GM12878 (cell line): ENCODE results near the gene IVD. TPM values are rescaled to one million over a fixed set of nuclear protein-coding genes. Genes with fewer than 3 reads are reported as not detected.

Source experiments
- ATAC-seq: fragments of 200-7000 bp; cut with Tn5 transposase; 3 replicates; pipeline ENCODE4 v1.9.1; 2020; ENCODE audit warnings: mild to moderate bottlenecking, moderate library complexity
- BruUV-seq: library from RNA; stranded (reverse); fragments of 400-500 nt; replicated peaks from 2 replicates; lab custom pipeline; 2021; lab: Mats Ljungman, UMichigan
- CTCF ChIA-PET: fragments of 300-600 bp; sonication (Branson Sonifier 250); formaldehyde crosslinking; extraction: SDS; loops from one replicate; lab custom pipeline; 2021; ENCODE audit warnings: inconsistent platforms; lab: Yijun Ruan, JAX
- POLR2A ChIA-PET: fragments of 350-600 bp; formaldehyde crosslinking; extraction: SDS; loops from one replicate; lab custom pipeline; 2021; ENCODE audit warnings: inconsistent platforms; lab: Charles Lee
- RAD21 ChIA-PET: fragments of 300-600 bp; sonication (Branson Sonifier 250); formaldehyde crosslinking; loops from one replicate; lab custom pipeline; 2023; ENCODE audit warnings: antibody characterized with exemption; ENCODE audit not compliant: unreplicated experiment; lab: Charles Lee
- SMC1A ChIA-PET: fragments of 300-600 bp; sonication (Branson Sonifier 250); formaldehyde crosslinking; loops from one replicate; lab custom pipeline; 2023; ENCODE audit not compliant: unreplicated experiment, uncharacterized antibody; lab: Charles Lee
- DNase-seq: peaks from one replicate; pipeline ENCODE4 v3.0.0-alpha.2; 2011; ENCODE audit warnings: low read depth, low spot score
- FAIRE-seq: peaks from 3 replicates; lab custom pipeline; 2011; peaks lifted over from hg19 to GRCh38; lab: Jason Lieb, UNC
- H2AFZ ChIP-seq: 2 replicates; pipeline ENCODE4 v1.6.0; 2011; ENCODE audit warnings: low read depth, low read length, control low read depth; ENCODE audit not compliant: control insufficient read depth
- H3K27ac ChIP-seq: 2 replicates; pipeline ENCODE4 v1.5.1; 2011; ENCODE audit warnings: control low read depth; ENCODE audit not compliant: control insufficient read depth, insufficient read depth
- H3K27me3 ChIP-seq, 2 experiments: replicated peaks in 1 of 2; 2 replicates each; pipeline versions ENCODE4 v1.6.0 to v1.6.1; 2011; ENCODE audit warnings: low read length in 1 of 2; ENCODE audit not compliant: control insufficient read depth in 2 of 2, insufficient read depth in 2 of 2
- H3K36me3 ChIP-seq, 2 experiments: 2 replicates each; pipeline ENCODE4 v1.5.1; 2011; ENCODE audit warnings: low read length in 1 of 2; ENCODE audit not compliant: control insufficient read depth in 2 of 2, insufficient read depth in 2 of 2
- H3K4me1 ChIP-seq: 2 replicates; pipeline ENCODE4 v1.6.1; 2011; ENCODE audit warnings: mild to moderate bottlenecking, low read length, moderate library complexity, mixed read lengths; ENCODE audit not compliant: control insufficient read depth, insufficient read depth
- H3K4me2 ChIP-seq: 2 replicates; pipeline ENCODE4 v1.6.0; 2011; ENCODE audit warnings: control low read depth; ENCODE audit not compliant: control insufficient read depth, insufficient read depth
- H3K4me3 ChIP-seq: fragments of 200-600 bp; sonication (generic); 2 replicates; pipeline ENCODE4 v1.5.1; 2016
- H3K79me2 ChIP-seq: 2 replicates; pipeline ENCODE4 v1.6.0; 2011; ENCODE audit warnings: low read length; ENCODE audit not compliant: control insufficient read depth, insufficient read depth
- H3K9ac ChIP-seq: 2 replicates; pipeline ENCODE4 v1.8.0; 2011; ENCODE audit warnings: low read length, control low read depth, mixed read lengths; ENCODE audit not compliant: control insufficient read depth, insufficient read depth
- H3K9me3 ChIP-seq: replicated peaks from 3 replicates; pipeline ENCODE4 v1.5.1; 2011; ENCODE audit warnings: mild to moderate bottlenecking, low read length; ENCODE audit not compliant: control insufficient read depth, insufficient read depth
- H4K20me1 ChIP-seq: 2 replicates; pipeline ENCODE4 v1.6.0; 2011; ENCODE audit not compliant: control insufficient read depth, insufficient read depth
- BACH1 ChIP-seq: fragments of 450-650 bp; IDR thresholded peaks from 2 replicates; pipeline ENCODE4 v1.6.1; 2017; ENCODE audit warnings: mild to moderate bottlenecking, borderline replicate concordance
- BHLHE40 ChIP-seq, 2 experiments: fragments of 450-650 bp in 1 of 2; IDR thresholded peaks; 2 replicates each; pipeline ENCODE4 v1.6.1; 2011 to 2017; ENCODE audit warnings: low read depth in 2 of 2, borderline replicate concordance in 1 of 2, improper control_type of control experiment in 1 of 2, low read length in 1 of 2, mild to moderate bottlenecking in 1 of 2
- BMI1 ChIP-seq: fragments of 450-650 bp; IDR thresholded peaks from 2 replicates; pipeline ENCODE4 v1.6.1; 2016; ENCODE audit warnings: mild to moderate bottlenecking, moderate library complexity, borderline replicate concordance
- CREB1 ChIP-seq: IDR thresholded peaks from 2 replicates; pipeline ENCODE4 v1.6.1; 2012; ENCODE audit warnings: low read depth, mild to moderate bottlenecking, inconsistent platforms
- FOS ChIP-seq: IDR thresholded peaks from 3 replicates; pipeline ENCODE4 v1.6.1; 2011; ENCODE audit warnings: borderline replicate concordance; ENCODE audit not compliant: insufficient read length; ENCODE audit errors: extremely low read depth
- HDAC2 ChIP-seq: fragments of 200-600 bp; sonication (generic); IDR thresholded peaks from 2 replicates; pipeline ENCODE4 v1.6.1; 2017
- JUND ChIP-seq: IDR thresholded peaks from 2 replicates; pipeline ENCODE4 v1.6.1; 2012; ENCODE audit warnings: low read depth, mild to moderate bottlenecking, low read length, improper control_type of control experiment, moderate library complexity
- NR2C1 ChIP-seq: fragments of 450-650 bp; IDR thresholded peaks from 2 replicates; pipeline ENCODE4 v1.6.1; 2017; ENCODE audit warnings: antibody characterized with exemption, mild to moderate bottlenecking, moderate library complexity
- PAX5 ChIP-seq: IDR thresholded peaks from 2 replicates; pipeline ENCODE4 v1.6.1; 2011; ENCODE audit warnings: low read depth, low read length, borderline replicate concordance
- SMAD1 ChIP-seq: fragments of 450-650 bp; IDR thresholded peaks from 2 replicates; pipeline ENCODE4 v1.6.1; 2018; ENCODE audit warnings: mild to moderate bottlenecking, low read depth; ENCODE audit not compliant: partially characterized antibody
- STAT1 ChIP-seq: fragments of 450-650 bp; conservative IDR thresholded peaks from 2 replicates; pipeline ENCODE4 v1.6.1; 2014; ENCODE audit warnings: antibody characterized with exemption, mild to moderate bottlenecking
- STAT3 ChIP-seq: IDR thresholded peaks from 2 replicates; pipeline ENCODE4 v1.6.1; 2011; ENCODE audit warnings: low read depth, low read length, improper control_type of control experiment
- ZBED1 ChIP-seq: IDR thresholded peaks from 2 replicates; pipeline ENCODE4 v1.6.1; 2016; ENCODE audit warnings: borderline replicate concordance
- ZNF207 ChIP-seq: fragments of 450-650 bp; IDR thresholded peaks from 2 replicates; pipeline ENCODE4 v1.6.1; 2014; ENCODE audit warnings: antibody characterized with exemption, mild to moderate bottlenecking, borderline replicate concordance
- WGBS: methylation state at CpG from one replicate; pipeline ENCODE4 v1.1.6; 2016; ENCODE audit warnings: low lambda C conversion rate; ENCODE audit not compliant: insufficient replicate concordance, insufficient coverage; ENCODE audit errors: missing lambda C conversion rate; 5-methylcytosine and 5-hydroxymethylcytosine counted together
- in situ Hi-C: fragments of 300-500 bp; cut with MboI; formaldehyde crosslinking; loops from 9 replicates; pipeline ENCODE4 v1.14.3; 2018; ENCODE audit warnings: mixed read lengths
- intact Hi-C: fragments of 100-400 bp; cut with micrococcal nuclease; formaldehyde crosslinking; loops from one replicate; pipeline ENCODE4 v1.14.2; 2022; ENCODE audit not compliant: unreplicated experiment
- polyA plus RNA-seq, 11 experiments: library from polyadenylated mRNA; depleted of rRNA in 4 of 11; unstranded in 6 of 11; stranded (reverse) in 5 of 11; fragments of >200 nt; fragmentation: Nextera tagmentation in 4 of 11; fragmentation: Illumina TruSeq in 1 of 11; extraction: Ambion mirVana in 4 of 11; extraction: Trizol in 1 of 11; gene quantifications; 1 replicate in 1 of 11; 2 replicates in 10 of 11; pipeline versions ENCODE4 v1.2.1 to v1.2.3, GENCODE V29; 2011 to 2016; ENCODE audit warnings: inconsistent platforms in 2 of 11, missing spikeins in 2 of 11, low read depth in 1 of 11
- total RNA-seq, 4 experiments: library from RNA; depleted of rRNA in 3 of 4; stranded (reverse); fragments of >200 nt in 3 of 4; fragmentation: Illumina TruSeq in 1 of 4; extraction: Trizol in 1 of 4; gene quantifications; 2 replicates each; pipeline versions ENCODE4 v1.2.1 to v1.2.3, GENCODE V29; 2013 to 2021
- TF ChIP-seq, protein P1 (sequence below): fragments of 450-650 bp; IDR thresholded peaks from 2 replicates; pipeline ENCODE4 v1.6.1; 2016; ENCODE audit warnings: mild to moderate bottlenecking
- TF ChIP-seq, protein P2 (sequence below): IDR thresholded peaks from 2 replicates; pipeline ENCODE4 v1.6.1; 2011; ENCODE audit warnings: mild to moderate bottlenecking, low read depth, low read length, moderate library complexity; ENCODE audit not compliant: insufficient replicate concordance
- TF ChIP-seq, protein P3 (sequence below): IDR thresholded peaks from 2 replicates; pipeline ENCODE4 v1.6.1; 2012; ENCODE audit warnings: low read depth, low read length, improper control_type of control experiment
- TF ChIP-seq, protein P4 (sequence below): fragments of 450-650 bp; IDR thresholded peaks from 2 replicates; pipeline ENCODE4 v1.6.1; 2016; ENCODE audit warnings: mild to moderate bottlenecking

The IVD gene
- total and polyA plus RNA-seq, 10 of the 15 experiments (the other 5 are each of a cell fraction or from before 2014, with no cell fraction given), result 5.3 to 59.8 (median 45.7) TPM

DNA sequence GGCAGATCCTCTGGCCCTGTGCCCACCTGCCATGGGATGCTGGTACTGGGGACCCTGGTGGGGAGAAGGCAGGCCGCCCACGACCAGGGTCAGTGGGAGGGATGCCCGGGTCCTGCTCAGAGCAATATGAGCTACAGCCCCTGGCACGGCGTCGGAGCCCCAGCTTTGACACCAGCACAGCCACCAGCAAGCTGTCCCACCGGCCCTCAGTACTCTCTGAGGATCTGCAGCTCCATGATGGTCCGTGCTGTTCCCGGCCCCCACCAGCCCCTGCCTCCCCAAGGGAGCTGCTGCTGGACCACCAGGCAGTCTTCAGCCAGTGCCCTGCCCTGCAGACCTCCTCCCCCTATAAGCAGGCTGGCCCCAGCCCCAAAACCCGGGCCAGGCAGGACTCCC lies 36.1 kb upstream of the IVD start (continued):
- no peak for TF ChIP-seq STAT1

DNA sequence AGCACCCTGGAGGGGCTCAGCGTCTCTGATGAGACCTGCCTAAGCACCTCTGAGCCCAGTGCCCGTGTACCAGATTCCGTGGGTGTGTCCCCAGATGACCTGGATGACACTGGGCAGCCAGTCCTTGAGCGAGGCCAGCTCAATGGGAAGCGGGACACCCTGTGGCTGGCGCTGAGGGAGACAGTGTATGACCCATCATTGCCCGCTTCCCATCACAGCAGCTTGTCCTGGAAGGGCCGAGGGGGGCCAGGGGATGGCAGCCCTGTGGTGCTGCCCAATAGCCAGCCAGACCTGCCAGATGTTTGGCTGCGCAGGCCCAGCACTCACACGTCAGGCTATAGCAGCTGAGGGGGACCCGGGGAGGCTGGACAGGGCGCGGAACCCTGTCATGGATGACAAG lies 35.6 kb upstream of the IVD start:
- Histone ChIP-seq H3K79me2 (no peaks in the 10 kb centered on the region), H3K9ac (no peak overlapping the region), H3K4me2 (no peak overlapping the region), H3K9me3 (no peaks in the 10 kb centered on the region), H3K36me3 (no peaks in the 10 kb centered on the region), H3K4me1 (peaks cover 8% of the 10 kb centered on the region), H2AFZ (no peak overlapping the region), H3K27me3 (peaks cover 3 to 5% of the 10 kb centered on the region in 2 experiments), H3K27ac (no peak overlapping the region), H4K20me1 (no peaks in the 10 kb centered on the region), H3K4me3 (no peak overlapping the region)
- DNase-seq, result no peak
- SMC1A ChIA-PET, result no interaction called here
- POLR2A ChIA-PET, result interaction anchor here (0.5 to 0.6 kb wide), 2 partner anchors 296 to 807 kb away, joined by 4 to 6 read pairs; no protein-coding TSS in a partner anchor
- RAD21 ChIA-PET, result no interaction called here
- BruUV-seq, result no TSS peak
- CTCF ChIA-PET, result interaction anchor here (2.5 to 7.5 kb wide), 3 partner anchors 26 to 53 kb away, joined by 11 to 58 read pairs (median 47); partner anchors contain the start of gene IVD
- intact Hi-C loops (no loop called here), in situ Hi-C loops (no loop called here)
- 66% methylated on average over 13 of the region's 13 CpGs for WGBS
- FAIRE-seq, result no peak
- ATAC-seq, result no peak
- TF ChIP-seq FOS (no peak), ZNF207 (no peak), BHLHE40 (IDR thresholded peaks at IDR 0.05; ENCODE audit: borderline replicate concordance in 1 of 2, low read depth in 2 of 2, low read length in 1 of 2) (no peak), CREB1 (no peak), HDAC2 (no peak), BACH1 (no peak), BMI1 (no peak), NR2C1 (no peak), ZBED1 (no peak), PAX5 (no peak), STAT3 (no peak), JUND (no peak), SMAD1 (no peak)
- TF ChIP-seq, protein P1, sequence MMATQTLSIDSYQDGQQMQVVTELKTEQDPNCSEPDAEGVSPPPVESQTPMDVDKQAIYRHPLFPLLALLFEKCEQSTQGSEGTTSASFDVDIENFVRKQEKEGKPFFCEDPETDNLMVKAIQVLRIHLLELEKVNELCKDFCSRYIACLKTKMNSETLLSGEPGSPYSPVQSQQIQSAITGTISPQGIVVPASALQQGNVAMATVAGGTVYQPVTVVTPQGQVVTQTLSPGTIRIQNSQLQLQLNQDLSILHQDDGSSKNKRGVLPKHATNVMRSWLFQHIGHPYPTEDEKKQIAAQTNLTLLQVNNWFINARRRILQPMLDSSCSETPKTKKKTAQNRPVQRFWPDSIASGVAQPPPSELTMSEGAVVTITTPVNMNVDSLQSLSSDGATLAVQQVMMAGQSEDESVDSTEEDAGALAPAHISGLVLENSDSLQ, result no peak
- TF ChIP-seq, protein P2, sequence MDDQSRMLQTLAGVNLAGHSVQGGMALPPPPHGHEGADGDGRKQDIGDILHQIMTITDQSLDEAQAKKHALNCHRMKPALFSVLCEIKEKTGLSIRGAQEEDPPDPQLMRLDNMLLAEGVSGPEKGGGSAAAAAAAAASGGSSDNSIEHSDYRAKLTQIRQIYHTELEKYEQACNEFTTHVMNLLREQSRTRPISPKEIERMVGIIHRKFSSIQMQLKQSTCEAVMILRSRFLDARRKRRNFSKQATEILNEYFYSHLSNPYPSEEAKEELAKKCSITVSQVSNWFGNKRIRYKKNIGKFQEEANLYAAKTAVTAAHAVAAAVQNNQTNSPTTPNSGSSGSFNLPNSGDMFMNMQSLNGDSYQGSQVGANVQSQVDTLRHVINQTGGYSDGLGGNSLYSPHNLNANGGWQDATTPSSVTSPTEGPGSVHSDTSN, result no peak
- TF ChIP-seq, protein P3, sequence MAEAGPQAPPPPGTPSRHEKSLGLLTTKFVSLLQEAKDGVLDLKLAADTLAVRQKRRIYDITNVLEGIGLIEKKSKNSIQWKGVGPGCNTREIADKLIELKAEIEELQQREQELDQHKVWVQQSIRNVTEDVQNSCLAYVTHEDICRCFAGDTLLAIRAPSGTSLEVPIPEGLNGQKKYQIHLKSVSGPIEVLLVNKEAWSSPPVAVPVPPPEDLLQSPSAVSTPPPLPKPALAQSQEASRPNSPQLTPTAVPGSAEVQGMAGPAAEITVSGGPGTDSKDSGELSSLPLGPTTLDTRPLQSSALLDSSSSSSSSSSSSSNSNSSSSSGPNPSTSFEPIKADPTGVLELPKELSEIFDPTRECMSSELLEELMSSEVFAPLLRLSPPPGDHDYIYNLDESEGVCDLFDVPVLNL, result no peak
- TF ChIP-seq, protein P4, sequence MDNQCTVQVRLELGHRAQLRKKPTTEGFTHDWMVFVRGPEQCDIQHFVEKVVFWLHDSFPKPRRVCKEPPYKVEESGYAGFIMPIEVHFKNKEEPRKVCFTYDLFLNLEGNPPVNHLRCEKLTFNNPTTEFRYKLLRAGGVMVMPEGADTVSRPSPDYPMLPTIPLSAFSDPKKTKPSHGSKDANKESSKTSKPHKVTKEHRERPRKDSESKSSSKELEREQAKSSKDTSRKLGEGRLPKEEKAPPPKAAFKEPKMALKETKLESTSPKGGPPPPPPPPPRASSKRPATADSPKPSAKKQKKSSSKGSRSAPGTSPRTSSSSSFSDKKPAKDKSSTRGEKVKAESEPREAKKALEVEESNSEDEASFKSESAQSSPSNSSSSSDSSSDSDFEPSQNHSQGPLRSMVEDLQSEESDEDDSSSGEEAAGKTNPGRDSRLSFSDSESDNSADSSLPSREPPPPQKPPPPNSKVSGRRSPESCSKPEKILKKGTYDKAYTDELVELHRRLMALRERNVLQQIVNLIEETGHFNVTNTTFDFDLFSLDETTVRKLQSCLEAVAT, result no peak
